Frontal cortex (tissue), 4 donors: ENCODE results near the gene CYS1. TPM values are rescaled to one million over a fixed set of nuclear protein-coding genes. Genes with fewer than 3 reads are reported as not detected.

Experiments
- DNase-seq, 2 donors: peaks; one replicate each; pipeline ENCODE4 v3.0.0; 2012; ENCODE audit warnings: low spot score in 2 of 2
- FAIRE-seq: peaks from 2 replicates; lab custom pipeline; 2012; peaks lifted over from hg19 to GRCh38; lab: Jason Lieb, UNC
- total RNA-seq: library from RNA; depleted of rRNA; stranded (reverse); fragments of >200 nt; gene quantifications from one replicate; pipeline ENCODE4 v1.2.3, GENCODE V29; 2014
- donor health status: control.
- donor health status: control.
- donor health status: control.

Gene CYS1
- total RNA-seq, 1 donor from 2014 or later: 0.82 TPM

- DNase-seq: no peak
- no peak for FAIRE-seq
Measured at GRCh38 chr2:10054976-10055375, 25.2 kb downstream of the CYS1 start.

DNA sequence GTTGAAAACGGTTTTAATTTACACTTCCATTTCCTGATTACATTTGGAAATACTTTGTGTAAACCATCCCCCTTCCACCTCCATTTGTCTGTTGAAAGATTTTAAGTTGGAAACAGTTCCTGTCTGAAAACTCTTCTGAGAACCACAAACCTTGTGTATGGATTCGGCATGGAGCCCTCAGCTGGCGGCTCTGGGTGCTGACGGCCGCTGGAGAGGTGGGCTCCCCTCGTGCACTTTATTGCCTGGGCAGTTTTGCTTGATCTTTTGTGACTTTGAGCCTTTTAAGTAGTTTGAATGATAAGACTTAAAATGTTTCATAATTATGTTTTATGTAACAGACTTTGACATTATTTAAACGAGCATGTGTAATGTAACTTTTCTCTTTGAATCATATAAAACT, 25.8 kb downstream of the CYS1 start:
- no peak for DNase-seq
- FAIRE-seq: no peak

GRCh38 chr2:10053351-10053750, 26.9 kb downstream of the CYS1 start:
- DNase-seq: no peak

DNA sequence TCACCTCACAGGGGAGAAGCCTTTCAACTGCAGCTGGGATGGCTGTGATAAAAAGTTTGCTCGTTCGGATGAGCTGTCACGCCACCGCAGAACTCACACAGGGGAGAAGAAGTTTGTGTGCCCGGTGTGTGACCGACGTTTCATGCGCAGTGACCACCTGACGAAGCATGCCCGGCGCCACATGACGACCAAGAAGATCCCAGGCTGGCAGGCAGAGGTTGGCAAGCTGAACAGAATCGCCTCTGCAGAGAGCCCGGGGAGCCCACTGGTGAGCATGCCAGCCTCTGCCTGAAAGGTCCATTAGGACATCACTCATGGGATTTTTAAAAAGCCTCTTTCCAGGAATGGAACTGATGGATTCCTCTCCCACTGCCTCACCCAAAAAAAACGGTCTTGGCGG, 28.0 kb downstream of the CYS1 start:
- no peak for FAIRE-seq
- DNase-seq: no peak

More at GRCh38 chr2:10053351-10053750, 26.9 kb downstream of the CYS1 start:
- no peak for FAIRE-seq

- peak; percentile 94 for FAIRE-seq
Measured at GRCh38 chr2:10048501-10049171, 31.6 kb downstream of the CYS1 start.

DNA sequence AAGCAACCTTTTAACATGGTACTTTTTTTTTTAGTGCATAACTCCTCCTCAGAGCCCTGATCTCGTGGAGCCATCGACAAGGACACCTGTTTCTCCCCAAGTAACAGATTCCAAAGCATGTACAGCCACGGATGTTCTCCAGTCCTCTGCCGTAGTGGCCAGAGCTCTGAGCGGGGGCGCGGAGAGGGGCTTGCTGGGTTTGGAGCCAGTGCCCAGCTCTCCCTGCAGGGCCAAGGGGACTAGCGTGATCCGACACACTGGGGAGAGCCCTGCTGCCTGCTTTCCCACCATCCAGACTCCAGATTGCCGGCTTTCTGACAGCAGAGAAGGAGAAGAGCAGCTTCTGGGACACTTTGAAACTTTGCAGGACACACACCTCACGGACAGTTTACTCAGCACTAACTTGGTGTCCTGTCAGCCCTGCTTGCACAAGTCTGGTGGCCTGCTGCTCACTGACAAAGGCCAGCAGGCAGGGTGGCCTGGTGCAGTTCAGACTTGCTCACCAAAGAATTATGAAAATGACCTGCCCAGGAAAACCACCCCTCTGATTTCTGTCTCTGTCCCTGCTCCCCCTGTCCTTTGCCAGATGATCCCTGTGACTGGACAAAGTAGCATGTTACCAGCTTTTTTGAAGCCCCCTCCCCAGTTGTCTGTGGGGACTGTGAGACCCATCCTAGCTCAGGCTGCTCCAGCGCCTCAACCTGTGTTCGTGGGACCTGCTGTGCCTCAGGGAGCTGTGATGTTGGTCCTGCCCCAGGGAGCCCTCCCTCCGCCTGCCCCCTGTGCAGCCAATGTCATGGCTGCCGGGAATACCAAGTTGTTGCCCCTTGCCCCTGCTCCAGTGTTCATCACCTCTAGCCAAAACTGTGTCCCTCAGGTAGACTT, 32.4 kb downstream of the CYS1 start:
- no peak for DNase-seq
- FAIRE-seq: no peak

More at GRCh38 chr2:10048501-10049171, 31.6 kb downstream of the CYS1 start:
- peak; percentile 63 to 65 for DNase-seq

- no peak for FAIRE-seq
Measured at GRCh38 chr2:10046931-10047330, 33.3 kb downstream of the CYS1 start.

DNA sequence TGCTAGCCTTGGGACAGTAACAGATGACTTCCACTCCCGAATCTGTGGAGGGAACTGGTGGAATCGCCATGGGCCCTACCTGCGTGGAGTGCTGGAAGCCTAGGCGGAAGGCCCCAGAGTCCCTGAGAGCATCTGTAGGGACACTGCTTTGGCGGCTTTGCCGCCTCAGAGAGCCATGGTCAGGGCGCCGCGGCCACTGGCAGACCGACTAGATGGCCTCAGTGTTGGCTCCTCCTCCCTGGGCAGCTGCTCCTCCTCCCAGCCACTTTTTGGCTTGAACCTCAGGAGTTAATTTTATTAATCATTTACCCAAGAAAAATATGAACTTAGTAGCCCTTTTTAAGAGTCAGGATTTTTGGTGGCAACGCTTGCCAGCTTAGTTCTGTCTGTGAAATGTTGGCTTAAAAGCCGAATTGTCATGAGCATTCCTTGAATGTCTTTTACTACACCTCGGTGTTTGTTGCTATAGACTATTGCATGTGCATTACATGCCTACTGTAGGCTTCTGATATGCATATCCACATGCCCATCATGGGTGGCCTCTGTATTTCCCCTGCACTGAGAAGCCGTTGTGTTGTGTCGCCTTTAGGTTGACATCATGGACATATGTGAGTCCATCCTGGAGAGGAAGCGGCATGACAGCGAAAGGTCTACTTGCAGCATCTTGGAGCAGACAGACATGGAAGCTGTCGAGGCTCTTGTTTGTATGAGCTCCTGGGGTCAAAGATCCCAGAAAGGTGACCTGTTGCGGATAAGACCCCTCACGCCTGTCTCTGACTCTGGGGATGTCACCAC, 34.5 kb downstream of the CYS1 start:
- DNase-seq (no peak), FAIRE-seq (no peak)

More at GRCh38 chr2:10046931-10047330, 33.3 kb downstream of the CYS1 start:
- DNase-seq: no peak

DNA sequence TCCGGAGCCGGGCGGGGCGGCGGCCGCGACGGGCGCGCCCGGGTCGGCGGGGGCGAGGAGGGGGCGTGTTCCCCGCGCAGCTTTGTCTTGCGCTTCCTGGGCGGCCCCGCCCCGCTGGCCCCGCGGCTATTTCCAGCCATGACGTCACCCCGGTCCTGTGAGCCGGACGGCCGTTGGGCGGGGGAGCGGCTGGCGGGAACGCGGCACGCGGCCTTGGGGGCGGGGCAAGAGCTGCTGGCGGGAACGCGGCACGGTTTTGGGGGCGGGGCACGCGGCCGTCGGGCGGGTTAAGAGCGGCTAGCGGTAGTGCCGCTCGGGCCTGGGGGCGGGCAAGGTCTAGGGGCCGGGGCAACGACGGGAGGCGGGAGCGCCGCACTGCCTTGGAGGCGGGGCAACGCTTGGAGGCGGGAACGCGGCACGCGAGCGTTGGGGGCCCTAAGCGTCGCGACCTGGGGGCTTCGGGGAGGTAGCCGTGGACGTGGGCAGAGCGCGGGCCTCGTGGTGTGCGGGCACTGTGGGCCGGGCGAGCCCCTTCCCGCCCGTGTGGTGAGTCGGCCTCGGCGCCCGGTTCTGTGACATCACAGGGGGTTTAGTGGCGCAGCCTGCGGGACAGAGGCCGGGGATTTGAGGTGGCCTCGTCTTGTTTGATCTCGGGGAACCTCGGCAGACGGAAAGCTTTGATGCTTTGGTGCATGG, 36.2 kb downstream of the CYS1 start:
- no peak for FAIRE-seq

DNA sequence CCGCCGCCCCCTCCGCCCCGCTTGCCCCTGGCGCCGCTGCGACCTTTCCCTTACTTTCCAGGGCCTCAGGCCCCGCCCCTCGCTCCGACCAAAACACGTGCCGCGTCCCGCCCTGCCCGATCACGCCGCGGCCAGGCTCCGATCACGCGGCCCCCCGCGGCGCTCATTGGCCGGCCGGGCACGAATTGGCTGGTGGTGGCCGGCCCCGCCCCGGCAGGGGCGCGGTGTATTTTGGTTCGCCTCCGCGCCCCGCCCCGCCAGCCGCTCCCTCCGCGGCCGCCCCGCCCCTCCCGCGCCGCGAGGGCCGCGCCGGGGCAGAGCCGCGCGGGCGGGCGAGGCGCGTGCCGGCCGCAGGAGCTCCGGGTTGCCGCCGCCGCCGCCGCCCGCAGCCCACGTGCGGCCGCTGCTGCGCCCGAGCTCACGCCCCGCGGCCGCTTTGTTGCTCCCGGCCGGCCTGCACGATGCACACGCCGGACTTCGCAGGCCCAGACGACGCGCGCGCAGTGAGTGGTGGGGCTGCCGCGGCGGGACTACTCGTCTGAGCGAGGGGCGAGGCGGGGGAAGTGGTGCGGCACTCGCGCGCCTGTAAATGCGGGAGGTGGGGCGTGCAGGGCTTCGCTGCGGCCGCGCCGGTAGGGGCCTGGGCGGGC, 36.8 kb downstream of the CYS1 start, which contains the start of gene KLF11:
Gene KLF11, plus strand, starts transcription at position 295 of the 650 bp plus-strand sequence. Its CDS starts 167 bp downstream, at position 462.
- DNase-seq: peak; percentile 91 to 96
- FAIRE-seq: no peak

More for the DNA sequence above, 36.2 kb downstream of the CYS1 start:
- DNase-seq: peak; percentile 93

DNA sequence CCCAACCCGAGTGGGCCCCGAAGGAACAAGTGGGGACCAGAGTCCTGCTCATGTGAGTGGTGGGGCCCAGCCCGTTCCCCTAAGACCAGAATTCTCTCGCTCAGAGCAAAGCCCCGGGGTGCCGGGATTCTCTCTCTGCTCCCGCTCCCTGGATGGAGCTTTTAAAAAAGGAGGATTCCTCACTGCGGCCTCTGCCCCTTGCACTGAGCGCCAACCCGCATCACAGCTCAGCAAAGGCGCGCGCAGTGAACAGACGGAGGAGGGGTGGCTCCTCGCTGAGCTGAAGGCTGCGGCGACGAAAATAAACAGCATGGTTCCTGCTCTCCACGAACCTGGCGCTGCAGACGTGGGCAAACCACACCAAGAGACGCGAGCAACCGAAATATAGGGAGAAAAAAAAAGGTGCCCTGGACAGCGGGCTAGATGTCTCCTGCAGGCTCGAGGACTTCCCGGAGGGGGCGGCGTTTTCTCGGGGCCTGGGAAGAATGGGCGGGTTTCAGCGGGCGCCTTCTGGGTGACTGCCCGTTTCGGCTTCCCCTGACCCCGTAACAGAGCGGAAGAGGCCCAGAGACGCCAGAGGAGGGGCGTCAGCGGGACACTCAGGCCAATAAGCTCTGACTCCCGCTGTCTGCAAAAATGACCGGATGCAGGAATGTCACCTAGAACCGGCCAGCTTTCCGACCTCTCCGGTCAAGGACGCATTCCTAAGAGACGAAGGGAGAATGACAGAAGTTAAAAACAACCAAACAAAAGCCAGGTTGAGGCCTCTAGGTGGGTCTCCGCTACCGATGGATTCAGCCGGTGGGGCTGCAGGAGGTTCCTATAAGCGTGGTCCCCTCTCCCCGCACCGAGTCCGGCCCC, 37.7 kb downstream of the CYS1 start:
- DNase-seq (peak; percentile 54 to 64), FAIRE-seq (no peak)

DNA sequence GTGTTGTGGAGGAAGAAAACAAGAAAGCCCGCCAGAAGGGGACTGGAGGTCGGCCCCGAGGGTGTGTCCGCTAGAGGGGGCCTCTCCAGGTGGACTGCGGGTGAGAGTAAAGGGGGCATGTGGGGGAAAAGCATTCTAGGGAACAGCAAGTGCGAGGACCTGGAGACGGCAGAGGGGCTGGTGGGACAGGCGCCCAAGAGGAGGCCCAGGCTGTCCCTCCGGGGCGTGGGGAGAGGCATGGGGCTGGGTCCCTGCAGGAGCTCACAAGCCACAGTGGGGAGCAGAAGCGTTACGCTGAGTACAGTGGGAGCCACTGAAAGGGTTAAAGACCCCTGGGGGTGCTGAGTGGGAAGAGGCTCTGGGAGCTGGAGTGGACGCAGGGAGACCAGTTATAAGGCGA, 38.5 kb downstream of the CYS1 start:
- FAIRE-seq (no peak), DNase-seq (no peak)

- DNase-seq: peak; percentile 47 to 56
- no peak for FAIRE-seq
Measured at GRCh38 chr2:10039658-10040410, 40.4 kb downstream of the CYS1 start.

- FAIRE-seq: no peak
- DNase-seq: no peak
Measured at GRCh38 chr2:10038716-10039115, 41.5 kb downstream of the CYS1 start.

GRCh38 chr2:10038123-10038522, 42.1 kb downstream of the CYS1 start:
- no peak for FAIRE-seq
- DNase-seq: no peak

DNA sequence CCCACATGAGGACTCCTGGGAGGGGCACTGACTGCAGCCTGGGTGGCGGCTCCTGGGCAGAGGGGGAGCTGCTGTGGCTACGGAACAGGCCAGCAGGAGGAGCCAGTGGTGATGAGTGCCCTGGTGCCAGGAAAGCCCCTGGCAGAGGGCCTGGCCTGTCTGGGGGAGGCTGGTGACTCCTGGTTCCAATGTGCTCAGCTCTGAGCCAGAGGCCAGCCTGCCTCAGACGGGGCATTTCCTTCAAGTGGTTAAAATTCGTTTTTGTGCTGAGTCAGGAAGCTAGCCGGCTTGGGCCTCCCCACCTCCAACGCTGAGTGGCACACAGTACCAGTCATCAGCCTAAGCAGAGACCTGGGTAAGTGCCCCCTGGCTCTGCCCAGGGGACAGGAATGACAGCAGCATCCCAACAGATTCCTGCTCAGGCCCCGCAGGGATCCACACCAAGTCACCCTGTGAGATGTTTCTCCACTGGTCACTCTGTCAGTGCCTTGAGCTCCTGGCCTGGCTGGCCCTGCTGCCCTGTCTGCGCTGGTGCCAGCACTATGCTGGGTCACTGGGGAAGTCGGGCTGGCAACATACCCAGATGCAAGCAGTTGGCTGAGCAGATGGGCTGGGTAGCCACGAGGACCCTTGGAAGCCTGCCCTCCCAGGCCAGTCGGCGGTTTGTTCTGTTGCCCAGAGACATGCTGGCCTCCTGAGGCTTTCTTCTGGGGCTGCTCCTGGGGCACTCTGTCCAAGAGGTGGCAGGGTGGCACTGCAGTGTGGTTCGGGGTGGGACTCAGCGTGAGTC, 43.9 kb downstream of the CYS1 start:
- FAIRE-seq (no peak), DNase-seq (peak; percentile 74 to 79)

GRCh38 chr2:10035633-10036032, 44.6 kb downstream of the CYS1 start:
- DNase-seq (no peak), FAIRE-seq (no peak)
